NCI-H2196 (cell line): ENCODE measurements around the gene SSBP2.
"Not testable (repeated sequence)": the region's sequence is repeated elsewhere in the genome, so short reads cannot be mapped to it uniquely, and the experiment has no call there.

Source experiments
- DNase-seq: peaks from one replicate; lab custom pipeline; 2025; ENCODE audit not compliant: unreplicated experiment; lab: John Stamatoyannopoulos, UW

Gene SSBP2

DNA sequence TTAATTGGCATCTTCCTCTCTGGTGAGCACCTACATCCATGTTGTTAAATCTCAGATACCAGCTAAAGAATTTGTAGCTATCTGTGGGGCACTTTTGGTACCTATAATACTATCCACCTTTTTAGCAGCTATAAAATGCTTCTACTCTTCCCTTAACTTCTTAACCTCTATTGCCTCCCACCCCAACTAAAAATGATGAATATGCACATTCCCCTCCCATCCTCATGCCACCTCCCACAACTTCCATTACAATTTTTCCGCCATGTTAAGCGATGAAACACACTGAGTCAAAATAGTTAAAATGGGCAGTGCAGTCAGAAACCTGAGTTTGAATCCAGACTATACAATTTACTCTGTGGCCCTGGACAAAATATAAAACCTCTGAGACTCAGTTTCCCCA, 10.1 kb downstream of the SSBP2 start:
- no peak for DNase-seq

DNA sequence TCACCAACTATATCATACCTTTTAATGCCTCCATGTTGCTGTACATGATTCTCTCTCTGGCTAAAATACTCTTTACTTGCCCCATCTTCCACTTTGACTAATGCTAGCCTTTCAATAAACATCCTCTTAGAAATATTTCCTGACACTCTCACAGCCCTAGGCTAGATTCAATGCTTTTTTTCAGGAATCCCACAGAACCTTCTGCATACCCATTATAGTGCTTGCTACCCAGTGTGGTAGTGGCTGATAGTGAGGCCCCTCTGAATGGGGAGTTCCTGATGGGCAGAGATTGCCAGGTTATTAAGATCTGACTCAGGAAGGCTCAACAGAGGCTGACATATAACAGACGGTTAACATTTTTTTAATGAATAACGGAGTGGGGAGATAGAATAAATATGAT, 11.6 kb downstream of the SSBP2 start:
- DNase-seq: no peak

DNA sequence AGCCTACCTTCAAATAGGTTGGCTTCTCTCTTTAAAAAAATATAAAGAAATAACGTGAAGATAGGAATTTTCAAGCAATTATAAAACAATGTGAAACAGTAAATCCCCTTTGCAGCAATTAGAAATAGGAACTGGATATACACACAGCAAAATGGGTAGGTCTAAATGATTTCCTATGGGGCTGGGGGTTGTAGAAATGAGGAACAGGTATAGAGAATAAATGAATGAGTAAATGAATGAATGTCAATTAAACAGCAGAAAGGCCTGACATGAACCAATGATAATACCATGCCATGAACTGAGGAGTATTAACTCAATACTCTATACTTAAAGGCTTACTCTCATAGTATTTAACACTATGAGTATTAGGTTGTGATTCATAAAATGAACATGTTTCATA, 21.6 kb downstream of the SSBP2 start:
- DNase-seq: no peak

DNA sequence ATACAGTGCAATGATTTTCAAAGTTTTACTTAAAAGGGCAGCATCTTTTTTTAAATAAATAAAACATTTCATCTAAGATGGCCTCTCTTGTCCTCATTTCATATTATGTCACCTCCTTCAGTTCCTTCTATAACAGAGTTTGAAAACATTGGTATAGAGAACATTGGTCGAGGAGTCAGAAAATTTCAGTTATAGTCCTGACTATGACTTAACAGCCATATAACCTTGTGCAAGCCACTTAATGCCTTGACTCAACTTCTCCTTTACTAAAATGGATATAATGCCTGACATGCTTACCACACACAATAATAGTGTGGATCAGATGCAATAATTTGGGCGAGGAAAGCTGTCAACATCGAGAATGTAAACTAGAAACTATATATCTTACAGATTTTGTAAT, 22.6 kb downstream of the SSBP2 start:
- DNase-seq: no peak

DNA sequence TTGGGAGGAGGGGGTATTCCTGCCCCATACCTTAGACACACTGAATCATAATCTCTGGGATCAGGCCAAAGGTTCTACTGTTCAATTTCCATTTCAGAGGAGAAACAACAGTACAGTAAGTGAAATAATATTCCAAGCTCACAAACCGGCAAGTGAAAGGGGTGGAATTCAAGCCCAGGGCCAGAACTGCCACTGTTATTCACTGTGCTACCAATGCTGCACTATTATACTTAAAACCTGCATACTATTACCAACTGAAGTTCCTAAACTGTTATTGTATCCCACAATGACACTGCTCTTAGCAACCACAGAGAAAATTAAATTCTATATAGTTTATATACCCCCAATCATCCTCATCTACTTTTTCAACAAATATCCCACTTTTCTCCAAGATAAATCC, 24.6 kb downstream of the SSBP2 start:
- DNase-seq: no peak

DNA sequence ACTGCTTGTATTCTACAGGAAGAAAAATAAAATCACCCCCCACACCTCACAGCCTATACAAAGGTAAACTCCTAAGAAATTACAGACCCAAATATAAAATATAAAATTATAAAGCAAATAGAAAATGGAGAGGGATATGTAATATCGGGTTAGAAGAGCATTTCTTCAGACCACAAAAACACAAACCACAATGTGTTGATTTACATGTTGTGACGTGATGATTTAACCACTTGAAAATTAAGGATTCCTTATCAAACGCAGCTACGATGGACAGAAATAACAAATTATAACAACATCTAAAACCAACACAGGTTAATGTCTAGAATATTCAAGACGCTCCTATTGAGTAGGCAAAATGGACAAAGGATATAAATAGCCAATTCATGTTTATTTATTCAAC, 26.3 kb downstream of the SSBP2 start:
- DNase-seq: no peak

DNA sequence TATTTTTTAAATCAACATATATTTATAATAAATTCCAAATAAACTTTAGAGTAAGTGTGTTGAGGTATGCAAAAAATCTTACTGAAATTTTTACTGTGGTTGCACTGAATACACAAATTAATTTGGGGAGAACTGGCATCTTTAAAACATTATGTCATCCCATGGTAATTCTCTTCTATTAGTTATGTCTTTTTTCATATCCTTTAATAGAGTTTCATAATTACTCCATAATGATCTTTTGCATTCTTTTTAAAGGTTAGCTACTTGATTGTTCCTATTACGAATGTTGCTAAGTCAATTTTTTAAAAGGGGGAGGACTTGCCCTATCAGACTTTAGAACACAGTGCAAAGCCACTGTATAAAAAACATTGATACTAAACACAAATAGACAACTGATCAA, 26.8 kb downstream of the SSBP2 start:
- no peak for DNase-seq

DNA sequence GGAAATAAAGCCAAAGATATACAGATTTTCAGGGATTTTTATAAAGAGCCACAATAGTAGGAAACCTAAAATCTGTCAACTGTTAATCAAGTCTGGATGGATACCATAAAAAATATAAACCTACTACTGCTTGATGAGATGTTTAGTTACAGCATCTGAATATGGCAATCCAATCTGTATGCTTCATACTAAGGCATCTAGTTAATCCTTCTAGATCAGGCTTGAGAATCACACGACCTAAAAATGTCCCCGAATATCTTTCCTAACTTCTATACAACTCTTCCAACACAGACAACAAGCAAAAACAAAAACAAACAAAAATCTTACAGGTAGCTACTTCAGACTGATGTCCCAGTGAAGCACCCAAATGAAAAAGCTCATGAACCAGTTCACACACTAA, 29.8 kb downstream of the SSBP2 start:
- no peak for DNase-seq

DNA sequence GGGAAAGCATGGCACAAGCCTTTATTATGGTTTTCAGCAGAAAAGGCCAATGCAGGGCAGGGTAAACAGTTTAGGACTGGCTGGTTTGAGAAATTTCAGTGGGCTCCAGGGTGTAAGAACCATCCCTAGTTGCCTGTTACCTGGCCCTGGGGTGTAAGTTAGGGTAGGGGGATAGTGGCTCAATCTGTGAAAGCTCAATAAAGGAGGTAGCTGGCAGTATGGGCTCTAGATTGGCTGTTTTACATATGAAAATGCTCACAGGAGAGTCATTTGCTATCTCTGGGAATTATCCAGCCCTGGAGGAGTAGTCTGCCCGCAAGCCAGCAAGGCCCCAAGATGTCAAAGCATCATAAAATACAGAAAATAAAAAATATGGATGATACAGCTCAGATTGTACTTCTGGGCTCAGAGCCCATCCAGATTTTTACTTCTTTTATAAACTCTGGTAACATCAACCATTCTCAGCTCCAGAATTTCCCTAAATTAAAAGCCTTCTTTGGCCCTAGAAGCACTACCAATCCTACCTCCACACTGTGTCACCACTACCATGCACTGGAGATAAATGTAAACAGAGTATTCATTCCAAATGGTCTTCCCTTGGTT, 31.1 kb downstream of the SSBP2 start:
- DNase-seq: no peak

DNA sequence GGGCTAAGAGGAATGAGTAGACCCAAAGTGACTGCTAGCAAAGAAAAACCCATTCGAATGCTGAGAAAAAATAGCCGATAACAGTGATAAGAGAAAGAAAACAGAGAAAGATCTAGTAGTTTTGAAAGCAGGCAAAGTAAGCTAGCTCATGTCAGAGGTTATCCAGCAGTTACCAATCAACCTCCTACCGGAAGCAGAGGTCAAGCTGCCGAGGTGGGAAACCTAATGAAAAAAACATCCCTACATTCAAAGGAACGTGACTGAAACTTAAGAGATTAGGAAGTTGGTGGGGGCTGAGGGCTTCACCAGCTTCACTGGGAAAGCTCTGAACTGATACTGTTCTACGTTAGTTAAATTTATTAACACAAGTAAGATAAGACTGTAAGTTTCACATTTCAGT, 32.6 kb downstream of the SSBP2 start:
- no peak for DNase-seq

DNA sequence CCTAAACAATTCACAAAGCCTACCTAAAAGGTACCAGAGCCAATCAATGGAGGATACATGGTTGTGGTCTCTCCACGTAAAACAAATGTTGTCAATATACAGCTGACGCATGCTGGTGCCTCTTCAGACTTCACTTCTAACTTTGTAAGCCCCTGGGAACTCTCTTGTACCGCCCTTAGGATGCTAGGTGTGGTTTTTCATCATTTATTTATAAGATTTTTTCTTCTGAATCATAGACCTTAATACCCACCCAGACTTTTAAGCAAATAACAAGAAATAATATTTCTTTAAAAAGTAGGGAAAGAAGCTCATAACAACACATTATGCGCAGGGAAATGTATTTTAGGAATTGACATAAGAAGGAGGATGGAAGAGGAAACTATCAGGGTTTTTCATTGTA, 33.0 kb downstream of the SSBP2 start:
- no peak for DNase-seq

DNA sequence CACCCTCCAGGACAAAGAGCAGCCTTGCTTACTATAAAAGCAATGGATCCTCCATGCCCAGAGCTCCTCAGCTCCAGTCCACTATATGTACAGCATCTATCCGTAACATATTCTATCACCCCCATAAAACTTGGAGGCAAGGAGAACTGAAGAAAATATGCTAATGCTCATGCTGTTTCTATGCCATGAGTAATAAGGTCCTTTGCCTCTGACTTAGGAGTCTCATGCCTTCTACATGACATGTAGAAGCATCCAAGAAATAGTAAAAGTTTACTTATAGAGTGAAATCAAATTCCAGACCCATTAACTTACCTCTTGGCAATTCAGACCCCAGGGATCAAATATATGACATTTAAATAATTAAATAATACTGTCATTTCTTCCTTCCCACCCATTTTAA, 33.7 kb downstream of the SSBP2 start:
- no peak for DNase-seq

DNA sequence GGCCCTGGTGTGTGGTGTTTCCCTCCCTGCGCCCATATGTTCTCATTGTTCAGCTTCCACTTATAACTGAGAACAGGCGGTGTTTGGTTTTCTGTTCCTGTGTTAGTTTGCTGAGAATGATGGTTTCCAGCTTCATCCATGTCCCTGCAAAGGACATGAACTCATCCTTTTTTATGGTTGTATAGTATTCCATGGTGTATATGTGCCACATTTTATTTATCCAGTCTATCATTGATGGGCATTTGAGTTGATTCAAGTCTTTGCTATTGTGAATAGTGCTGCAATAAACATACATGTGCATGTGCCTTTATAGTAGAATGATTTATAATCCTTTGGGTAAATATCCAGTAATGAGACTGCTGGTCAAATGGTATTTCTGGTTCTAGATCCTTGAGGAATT, 36.8 kb downstream of the SSBP2 start:
- DNase-seq: not testable (repeated sequence)

DNA sequence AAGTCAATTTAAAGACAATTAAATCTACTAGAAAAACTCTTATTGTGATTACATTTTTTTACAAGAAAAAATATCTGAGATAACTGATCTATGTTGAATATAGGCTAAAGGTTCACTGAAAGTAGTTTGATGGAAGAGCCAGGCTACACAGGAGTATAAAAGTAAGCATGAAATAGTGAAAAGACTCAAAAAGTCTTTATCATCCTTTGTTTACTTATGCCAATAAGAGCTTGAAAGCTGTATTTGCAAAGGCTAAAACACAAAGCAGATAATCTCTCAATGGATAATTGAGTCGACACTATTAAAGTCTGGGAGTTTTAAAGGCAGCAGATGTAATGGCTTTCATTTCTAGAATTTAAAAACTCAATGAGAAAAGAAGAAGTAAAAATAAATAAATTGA, 42.0 kb downstream of the SSBP2 start:
- DNase-seq: no peak

DNA sequence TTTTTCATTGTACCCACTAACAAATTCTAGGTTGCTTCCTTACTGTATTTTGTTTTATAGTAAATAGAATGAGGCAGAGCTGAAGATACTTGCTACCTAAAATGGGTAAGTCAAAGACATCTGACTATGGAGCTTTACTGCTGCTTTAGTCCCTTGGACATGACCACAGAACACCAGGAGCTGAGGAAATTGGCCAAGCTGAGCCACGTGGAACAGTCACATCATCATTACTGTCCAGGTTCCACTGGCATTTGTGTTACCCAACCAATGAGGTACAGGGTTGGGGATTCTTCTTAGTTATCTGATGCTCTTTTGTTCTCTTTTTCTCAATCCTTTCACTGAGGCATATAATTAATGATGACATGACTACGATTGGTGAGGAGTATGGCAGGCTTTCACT, 47.1 kb downstream of the SSBP2 start:
- no peak for DNase-seq

DNA sequence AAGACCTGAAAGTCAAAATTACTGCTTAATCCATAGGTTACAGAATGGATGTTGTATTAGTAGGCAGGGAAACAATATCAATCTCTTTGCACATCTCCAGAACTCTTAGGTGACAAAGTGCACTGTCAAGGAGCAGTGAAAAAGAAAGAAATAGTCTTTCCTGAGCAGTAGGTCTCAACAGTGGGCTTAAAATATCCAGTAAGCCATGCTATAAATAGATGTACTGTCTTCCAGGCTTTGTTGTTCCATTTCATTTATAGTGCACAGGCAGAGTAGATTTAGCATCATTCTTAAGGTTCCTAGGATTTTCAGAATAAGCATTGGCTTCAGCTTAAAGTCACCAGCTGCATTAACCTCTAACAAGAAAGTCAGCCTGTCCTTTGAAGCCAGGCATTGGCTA, 50.7 kb downstream of the SSBP2 start:
- no peak for DNase-seq

DNA sequence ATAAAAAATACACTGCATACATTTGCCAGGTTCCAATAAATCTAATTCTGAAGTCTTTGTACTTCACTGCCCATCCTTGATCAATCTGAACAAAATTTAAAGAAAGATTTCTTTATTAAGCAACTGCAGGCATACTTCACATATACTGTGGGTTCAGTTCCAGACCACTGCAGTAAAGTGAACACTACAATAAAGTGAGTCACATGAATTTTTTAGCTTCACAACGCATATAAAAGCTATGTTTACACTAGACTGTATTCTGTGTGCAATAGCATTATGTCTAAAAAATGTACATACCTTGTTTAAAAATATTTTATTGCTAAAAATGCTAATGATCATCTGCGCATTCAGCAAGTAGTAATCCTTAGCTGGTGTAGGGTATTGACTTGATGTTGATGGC, 52.1 kb downstream of the SSBP2 start:
- no peak for DNase-seq

DNA sequence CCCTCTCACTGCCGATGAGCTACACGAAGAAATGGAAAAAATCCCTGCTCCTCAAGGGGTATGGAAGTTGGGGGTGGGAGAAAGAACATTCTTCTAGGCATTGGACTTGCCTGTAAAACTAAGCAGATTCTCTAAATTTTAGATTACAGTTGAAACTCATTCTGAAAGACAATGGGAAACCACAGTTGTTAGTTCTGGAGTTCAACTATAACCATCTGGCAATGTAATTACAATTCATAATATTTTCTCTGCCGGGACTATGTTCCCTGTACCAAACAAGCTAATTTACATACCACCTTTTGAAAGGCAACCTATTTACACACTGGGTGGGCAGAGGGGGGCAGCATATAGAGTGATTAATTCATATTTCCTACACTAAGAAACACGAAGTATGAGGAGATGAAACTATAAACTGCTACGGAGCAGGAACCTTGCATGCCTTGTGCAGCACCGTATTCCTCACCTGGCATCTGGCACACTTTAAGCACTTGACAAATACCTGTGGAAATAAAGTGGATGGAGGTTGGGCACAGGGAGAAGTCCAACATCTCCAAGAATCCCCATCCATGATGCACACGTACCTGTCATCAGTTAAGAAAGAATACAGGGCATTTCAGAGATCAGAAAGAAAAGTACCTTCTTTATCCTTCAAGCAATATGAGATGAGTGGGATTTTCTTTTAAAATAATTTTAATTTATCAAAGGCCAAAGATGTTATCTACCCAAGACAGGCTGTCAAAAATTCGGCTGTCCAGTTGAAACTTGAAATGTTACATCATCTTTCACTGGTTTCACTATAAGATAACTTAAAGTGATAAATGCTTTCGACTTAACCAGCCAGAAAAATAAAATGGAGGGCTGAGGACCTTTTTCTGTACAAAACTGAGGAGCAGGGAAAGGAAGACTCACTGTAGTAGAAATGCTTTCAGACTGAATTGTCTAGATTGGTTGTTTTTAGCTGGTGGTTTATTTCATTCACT, 54.2 kb downstream of the SSBP2 start:
- no peak for DNase-seq

DNA sequence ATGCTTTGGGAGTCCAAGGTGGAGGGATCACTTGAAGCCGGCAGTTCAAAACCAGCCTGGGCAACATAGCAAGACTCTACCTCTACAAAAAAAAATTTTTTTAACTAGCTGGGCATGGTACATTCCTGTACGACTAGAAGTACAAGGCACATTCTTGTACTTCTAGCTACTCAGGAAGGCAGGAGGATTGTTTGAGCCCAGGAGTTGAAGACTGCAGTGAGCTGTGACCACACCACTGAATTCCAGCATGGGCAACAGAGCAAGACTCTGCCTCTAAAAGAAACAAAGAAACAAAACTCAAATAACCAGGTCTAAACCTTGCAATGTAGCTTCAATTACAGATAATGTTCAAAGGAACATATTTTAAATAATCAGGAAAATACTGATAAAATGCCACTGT, 56.2 kb downstream of the SSBP2 start:
- DNase-seq: no peak

DNA sequence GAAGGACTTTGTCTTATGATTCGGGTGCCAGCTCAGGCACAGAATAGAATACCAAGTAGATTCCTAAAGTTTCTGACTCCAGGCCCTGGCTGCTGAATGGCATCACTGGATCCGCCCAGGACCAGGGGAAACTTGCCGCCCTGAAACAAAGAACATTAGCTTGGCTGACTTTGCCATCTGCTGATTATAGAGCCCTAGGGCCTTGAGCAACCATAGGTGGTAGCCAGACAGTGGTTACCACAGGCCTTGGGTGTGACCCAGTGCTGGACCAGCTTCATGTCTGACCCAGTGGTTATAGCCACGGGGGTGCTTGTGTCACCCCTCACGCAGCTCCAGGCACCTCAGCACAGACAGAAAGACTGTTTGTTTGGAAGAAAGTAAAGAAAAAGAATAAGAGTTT, 62.7 kb downstream of the SSBP2 start:
- no peak for DNase-seq

DNA sequence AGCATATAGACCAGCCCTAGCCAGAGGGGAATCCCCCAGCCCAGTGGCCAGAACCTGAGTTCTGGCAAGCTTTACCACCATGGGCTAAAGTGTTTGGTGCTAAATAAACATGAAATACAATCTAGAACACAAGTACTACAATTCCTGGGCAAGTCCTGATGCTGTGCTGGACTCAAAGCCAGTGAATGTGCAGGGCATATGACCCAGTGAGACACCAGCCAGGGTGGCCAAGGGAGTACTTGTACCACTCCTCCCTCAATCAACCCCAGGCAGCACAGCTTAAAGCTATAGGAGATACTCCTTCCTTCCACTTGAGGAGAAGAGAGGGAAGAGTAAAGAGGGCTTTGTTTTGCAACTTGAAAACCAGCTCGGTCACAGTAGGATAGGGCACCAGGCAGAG, 63.6 kb downstream of the SSBP2 start:
- no peak for DNase-seq

DNA sequence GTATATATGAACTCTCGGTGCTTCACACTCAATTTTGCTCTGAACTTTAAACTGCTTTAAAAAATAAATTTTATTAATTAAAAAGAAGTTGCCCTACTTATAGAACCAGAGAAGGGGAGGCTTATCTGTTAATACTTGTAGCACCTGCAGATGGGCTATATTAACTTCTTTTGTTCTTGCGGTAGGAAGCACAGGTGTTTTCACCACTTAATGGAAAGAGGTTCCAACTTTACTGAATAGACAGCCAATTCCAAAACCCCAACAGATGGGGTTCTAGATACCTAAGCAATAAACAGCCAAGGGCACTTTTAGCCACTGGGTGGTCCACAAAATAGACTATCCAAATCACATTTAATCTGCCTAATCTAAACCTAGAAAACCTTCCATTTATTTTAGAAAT, 65.4 kb downstream of the SSBP2 start:
- no peak for DNase-seq

DNA sequence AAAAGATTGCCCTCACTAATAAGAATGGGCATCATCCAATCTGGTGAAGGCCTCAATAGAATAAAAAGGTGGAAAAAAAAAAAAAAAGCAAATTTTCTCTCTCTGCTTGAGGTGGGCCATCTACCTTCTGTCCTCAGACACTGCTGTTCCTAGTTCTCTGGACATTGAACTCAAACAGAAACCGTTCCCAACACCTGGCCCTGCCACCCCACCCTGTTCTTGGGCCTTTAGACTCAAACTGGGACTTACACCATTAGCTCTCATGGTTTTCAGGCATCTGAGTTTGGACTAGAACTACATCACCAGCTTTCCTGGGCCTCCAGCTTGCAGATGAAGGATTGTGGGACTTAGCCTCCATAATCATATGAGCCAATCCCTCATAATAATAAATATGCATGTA, 71.0 kb downstream of the SSBP2 start:
- no peak for DNase-seq
